H1 (cell line): Measurements from ENCODE around the gene PRR36. TPM values are rescaled to one million over a fixed set of nuclear protein-coding genes. Genes with fewer than 3 reads are reported as not detected.

ENCODE experiments used
- BRCA1 ChIP-seq: IDR thresholded peaks from 2 replicates; pipeline ENCODE4 v1.6.1; 2012; ENCODE audit warnings: low read depth, low read length, improper control_type of control experiment
- CBX5 ChIP-seq: fragments of 300-800, 300-1000 bp; sonication (generic); IDR thresholded peaks from 2 replicates; pipeline ENCODE4 v1.7.1; 2016; ENCODE audit warnings: antibody characterized with exemption, low read length, low read depth
- CHD1 ChIP-seq: IDR thresholded peaks from 2 replicates; pipeline ENCODE4 v1.6.1; 2012; ENCODE audit warnings: low read depth, low read length, improper control_type of control experiment
- CHD2 ChIP-seq: IDR thresholded peaks from 2 replicates; pipeline ENCODE4 v1.6.1; 2012; ENCODE audit warnings: low read length, improper control_type of control experiment
- CTCF ChIP-seq, 3 experiments: IDR thresholded peaks; 1 replicate in 2 of 3; 2 replicates in 1 of 3; pipeline versions ENCODE4 v1.5.1 to v1.6.1; 2011; ENCODE audit warnings: low read length in 3 of 3, mild to moderate bottlenecking in 3 of 3, inconsistent platforms in 2 of 3, low read depth in 1 of 3, moderate library complexity in 1 of 3; ENCODE audit not compliant: insufficient read depth in 1 of 3; ENCODE audit errors: control extremely low read depth in 1 of 3
- HDAC6 ChIP-seq: IDR thresholded peaks from one replicate; pipeline ENCODE4 v1.7.1; 2012; ENCODE audit warnings: low read depth, mild to moderate bottlenecking, inconsistent platforms, low read length, moderate library complexity
- KDM4A ChIP-seq: IDR thresholded peaks from one replicate; pipeline ENCODE4 v1.7.1; 2012; ENCODE audit warnings: low read depth, mild to moderate bottlenecking, moderate library complexity, low read length, inconsistent platforms; ENCODE audit not compliant: severe bottlenecking
- MAX ChIP-seq: IDR thresholded peaks from 2 replicates; pipeline ENCODE4 v1.6.1; 2012; ENCODE audit warnings: inconsistent platforms
- NRF1 ChIP-seq: IDR thresholded peaks from 2 replicates; pipeline ENCODE4 v1.6.1; 2011; ENCODE audit warnings: mild to moderate bottlenecking, low read depth, low read length, improper control_type of control experiment
- POLR2AphosphoS5 ChIP-seq: IDR thresholded peaks from 2 replicates; pipeline ENCODE4 v1.6.1; 2011; ENCODE audit warnings: low read depth, low read length
- RAD21 ChIP-seq, 2 experiments: IDR thresholded peaks in 1 of 2; conservative IDR thresholded peaks in 1 of 2; 2 replicates each; pipeline ENCODE4 v1.6.1; 2011; ENCODE audit warnings: low read depth in 2 of 2, low read length in 2 of 2, improper control_type of control experiment in 1 of 2, inconsistent platforms in 1 of 2, mild to moderate bottlenecking in 1 of 2, moderate library complexity in 1 of 2
- RFX5 ChIP-seq: IDR thresholded peaks from 2 replicates; pipeline ENCODE4 v1.6.1; 2011; ENCODE audit warnings: low read depth, low read length, improper control_type of control experiment, borderline replicate concordance
- RXRA ChIP-seq: IDR thresholded peaks from 2 replicates; pipeline ENCODE4 v1.6.1; 2011; ENCODE audit warnings: low read depth, mild to moderate bottlenecking, low read length, moderate library complexity; ENCODE audit not compliant: insufficient read depth
- SRF ChIP-seq: IDR thresholded peaks from 2 replicates; pipeline ENCODE4 v1.6.1; 2011; ENCODE audit warnings: mild to moderate bottlenecking, low read depth, low read length, moderate library complexity
- TAF1 ChIP-seq: IDR thresholded peaks from 2 replicates; pipeline ENCODE4 v1.6.1; 2011; ENCODE audit warnings: mild to moderate bottlenecking, low read depth, low read length
- YY1 ChIP-seq: IDR thresholded peaks from 2 replicates; pipeline ENCODE4 v1.6.1; 2011; ENCODE audit warnings: low read depth, mild to moderate bottlenecking, low read length
- ZNF274 ChIP-seq: IDR thresholded peaks from 2 replicates; pipeline ENCODE4 v1.7.0; 2012; ENCODE audit warnings: low read length, borderline replicate concordance; ENCODE audit errors: extremely low read depth
- polyA plus RNA-seq, 7 experiments: library from polyadenylated mRNA; depleted of rRNA in 3 of 7; stranded (reverse) in 5 of 7; unstranded in 2 of 7; fragments of >200 nt in 5 of 7; fragments of 200-250 nt in 2 of 7; gene quantifications; 1 replicate in 5 of 7; 2 replicates in 1 of 7; 4 replicates in 1 of 7; pipeline versions ENCODE4 v1.2.1 to v1.2.3, GENCODE V29; 2011 to 2013; ENCODE audit warnings: missing spikeins in 2 of 7, mixed read lengths in 2 of 7
- total RNA-seq: library from RNA; stranded (reverse); fragmentation: NEBNext Ultra II Directional; extraction: Animal tissue kit (Norgen Biotek cat#: 25700); gene quantifications from 2 replicates; pipeline ENCODE4 v1.2.1, GENCODE V29; 2021

PRR36 gene
- total and polyA plus RNA-seq, 2 of the 8 experiments (the other 6 are each of a cell fraction or from before 2014, with no cell fraction given) = 1.6 to 23.9 TPM

- TF ChIP-seq CHD1 = no peak
- TF ChIP-seq POLR2AphosphoS5 = no peak
- TF ChIP-seq KDM4A = peak; percentile 90
- no peak for TF ChIP-seq RXRA
- no peak for TF ChIP-seq HDAC6
- TF ChIP-seq ZNF274 = no peak
- peak in 2 of 3 experiments; percentile 30 to 40; a peak in 3 of 4 replicates for TF ChIP-seq CTCF (IDR thresholded peaks at IDR 0.05; ENCODE audit: control extremely low read depth in 1 of 3, insufficient read depth in 1 of 3, low read depth in 1 of 3, low read length in 3 of 3)
- no peak for TF ChIP-seq BRCA1
- TF ChIP-seq YY1 = no peak
- TF ChIP-seq CBX5 = no peak
- no peak for TF ChIP-seq SRF
- peak; percentile 29; the same call in 1 of the 2 replicates for TF ChIP-seq MAX
- no peak for TF ChIP-seq NRF1
- TF ChIP-seq RFX5 = no peak
- TF ChIP-seq TAF1 = no peak
- TF ChIP-seq RAD21 (IDR thresholded peaks at IDR 0.05 in 1 of 2, conservative IDR thresholded peaks at IDR 0.05 in 1 of 2; ENCODE audit: low read depth in 2 of 2, low read length in 2 of 2) = no peak; a peak in 1 of 4 replicates
- TF ChIP-seq CHD2 = no peak
Measured at GRCh38 chr19:7916103-7916954, 42.1 kb upstream of the PRR36 start (continued).
